Left lung (tissue), 10 donors: ENCODE measurements around the gene IRF8. TPM values are rescaled to one million over a fixed set of nuclear protein-coding genes. Genes with fewer than 3 reads are reported as not detected.

Experiments used
- ATAC-seq: fragments of 200-7000 bp; cut with Tn5 transposase; one replicate; pipeline ENCODE4 v1.9.1; 2020; ENCODE audit warnings: moderate library complexity
- DNase-seq, 4 donors: peaks; one replicate each; pipeline ENCODE4 v3.0.0-alpha.2; 2013 to 2020
- H3K27ac ChIP-seq, 2 donors: fragments of 200-600 bp; sonication (generic) in 1 of 2; one replicate each; pipeline versions ENCODE4 v1.5.0 to v1.8.0; 2020 to 2021
- H3K27me3 ChIP-seq, 2 donors: fragments of 200-600 bp; sonication (generic) in 1 of 2; one replicate each; pipeline versions ENCODE4 v1.5.0 to v1.8.0; 2020 to 2021
- H3K36me3 ChIP-seq, 2 donors: fragments of 200-600 bp; sonication (generic) in 1 of 2; one replicate each; pipeline versions ENCODE4 v1.5.0 to v1.8.0; 2020 to 2021
- H3K4me1 ChIP-seq, 2 donors: fragments of 200-600 bp; one replicate each; pipeline ENCODE4 v1.8.0; 2021
- H3K4me3 ChIP-seq, 2 donors: fragments of 200-600 bp; sonication (generic) in 1 of 2; one replicate each; pipeline versions ENCODE4 v1.5.0 to v1.8.0; 2020 to 2021; ENCODE audit warnings: mild to moderate bottlenecking in 1 of 2
- H3K9me3 ChIP-seq, 2 donors: fragments of 200-600 bp; sonication (generic) in 1 of 2; one replicate each; pipeline versions ENCODE4 v1.5.0 to v1.8.0; 2020 to 2021
- intact Hi-C, 2 donors: fragments of 100-400 bp; cut with DNase I; formaldehyde crosslinking; loops; one replicate each; pipeline versions ENCODE4 v1.11.2 to v1.14.2; 2022
- polyA plus RNA-seq, 6 donors: library from polyadenylated mRNA; unstranded; fragments of 120-200 nt; gene quantifications; one replicate each; pipeline ENCODE4 v1.2.1, GENCODE V29; 2013; ENCODE audit not compliant: insufficient read length in 6 of 6
- total RNA-seq, 2 donors: library from RNA; stranded (reverse); fragmentation: NEBNext Ultra II Directional; extraction: Animal tissue kit (Norgen Biotek cat#: 25700); gene quantifications; one replicate each; pipeline ENCODE4 v1.2.1, GENCODE V29; 2021
- TF ChIP-seq, protein P1 (sequence below), 2 donors: fragments of 200-600 bp; sonication (generic) in 1 of 2; IDR thresholded peaks; one replicate each; pipeline versions ENCODE4 v1.5.0 to v1.8.0; 2021; ENCODE audit warnings: antibody characterized with exemption in 2 of 2
- donor health status: DM: no; HTN: yes; CAD: no.
- donor health status: DM: no; HTN: no; CAD: no.

The IRF8 gene
- total and polyA plus RNA-seq, 8 donors, result 9.8 to 33.6 (median 15.2) TPM

DNA sequence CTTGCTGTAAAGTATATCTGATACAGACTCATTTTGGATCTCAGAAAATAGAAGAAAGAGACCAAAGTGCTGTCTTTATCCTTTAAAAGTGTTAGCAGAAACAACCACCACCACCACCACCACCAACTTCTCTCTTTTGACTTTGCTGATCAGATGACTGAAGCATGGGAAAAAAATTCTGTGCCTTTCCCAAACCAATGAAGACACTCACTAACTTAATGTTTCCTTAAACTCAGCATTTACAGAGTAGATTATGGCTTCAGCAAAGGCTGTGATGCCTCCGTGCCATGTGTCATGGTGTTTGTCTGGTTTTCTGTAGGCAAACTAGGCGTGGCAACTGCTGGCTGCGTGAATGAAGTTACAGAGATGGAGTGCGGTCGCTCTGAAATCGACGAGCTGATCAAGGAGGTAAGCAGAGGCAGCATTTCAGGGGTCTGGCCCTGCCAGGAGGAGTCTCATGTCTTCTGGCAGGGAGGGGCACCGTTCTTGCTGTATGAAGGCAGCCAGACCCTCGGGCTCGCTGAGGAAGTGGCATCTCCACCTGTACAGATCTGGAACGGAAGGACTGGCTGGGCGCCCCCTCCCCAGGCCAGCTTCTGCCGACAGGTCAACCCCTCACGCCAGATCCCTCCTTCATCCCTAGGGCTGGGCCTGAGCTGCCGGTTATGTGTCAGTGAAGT, 12.4 kb downstream of the IRF8 start:
- TF ChIP-seq, protein P1, sequence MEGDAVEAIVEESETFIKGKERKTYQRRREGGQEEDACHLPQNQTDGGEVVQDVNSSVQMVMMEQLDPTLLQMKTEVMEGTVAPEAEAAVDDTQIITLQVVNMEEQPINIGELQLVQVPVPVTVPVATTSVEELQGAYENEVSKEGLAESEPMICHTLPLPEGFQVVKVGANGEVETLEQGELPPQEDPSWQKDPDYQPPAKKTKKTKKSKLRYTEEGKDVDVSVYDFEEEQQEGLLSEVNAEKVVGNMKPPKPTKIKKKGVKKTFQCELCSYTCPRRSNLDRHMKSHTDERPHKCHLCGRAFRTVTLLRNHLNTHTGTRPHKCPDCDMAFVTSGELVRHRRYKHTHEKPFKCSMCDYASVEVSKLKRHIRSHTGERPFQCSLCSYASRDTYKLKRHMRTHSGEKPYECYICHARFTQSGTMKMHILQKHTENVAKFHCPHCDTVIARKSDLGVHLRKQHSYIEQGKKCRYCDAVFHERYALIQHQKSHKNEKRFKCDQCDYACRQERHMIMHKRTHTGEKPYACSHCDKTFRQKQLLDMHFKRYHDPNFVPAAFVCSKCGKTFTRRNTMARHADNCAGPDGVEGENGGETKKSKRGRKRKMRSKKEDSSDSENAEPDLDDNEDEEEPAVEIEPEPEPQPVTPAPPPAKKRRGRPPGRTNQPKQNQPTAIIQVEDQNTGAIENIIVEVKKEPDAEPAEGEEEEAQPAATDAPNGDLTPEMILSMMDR (IDR thresholded peaks at IDR 0.05), result no peak
- Histone ChIP-seq H3K36me3 (peaks cover 0 to 25% of the 10 kb centered on the region in 2 donors), H3K27ac (peak overlapping the region in 1 of 2 donors; percentile 28), H3K4me1 (peaks cover 3 to 95% of the 10 kb centered on the region in 2 donors), H3K27me3 (no peaks in the 10 kb centered on the region), H3K9me3 (no peaks in the 10 kb centered on the region), H3K4me3 (no peak overlapping the region)
- DNase-seq (no peak), ATAC-seq (no peak)
- intact Hi-C loops, result no loop called here

DNA sequence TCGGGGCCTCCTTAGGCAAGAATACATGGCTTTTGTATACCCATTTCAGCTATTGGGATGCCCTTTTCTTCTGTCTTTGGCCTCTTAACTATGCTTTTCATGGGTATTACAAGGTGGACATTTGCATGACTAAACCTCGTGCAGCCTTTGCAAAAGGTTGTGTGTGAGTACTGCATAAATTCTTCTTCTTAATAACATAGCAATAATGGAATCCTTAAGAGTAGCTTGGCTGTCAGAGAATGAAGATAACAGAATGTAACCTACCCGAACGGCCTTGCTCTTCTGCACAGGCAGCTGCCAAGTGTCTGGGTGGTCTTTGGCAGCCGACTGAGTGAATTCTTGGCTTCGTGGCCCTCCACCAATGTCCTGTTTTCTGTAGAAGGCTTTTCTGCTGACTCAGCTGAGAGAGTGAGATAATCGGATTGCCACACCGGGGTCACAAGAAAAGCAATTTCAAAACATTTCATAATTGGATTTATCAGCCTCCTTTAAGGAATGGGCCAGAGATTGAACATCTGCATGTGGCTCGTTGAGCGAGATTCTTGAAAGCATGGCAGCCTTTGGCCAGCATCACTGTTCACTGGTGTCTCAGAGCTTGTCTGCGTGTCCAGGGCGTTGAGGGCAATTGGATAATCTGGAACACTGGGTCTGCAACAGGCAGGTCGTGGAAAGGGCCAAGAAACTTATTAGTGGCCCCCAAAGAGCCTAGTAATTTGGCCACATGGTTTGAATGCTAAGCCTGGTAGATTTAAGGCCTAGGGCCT, 13.4 kb downstream of the IRF8 start:
- peak overlapping the region in 1 of 2 donors; percentile 28 for H3K27ac ChIP-seq
- H3K9me3 ChIP-seq, result no peaks in the 10 kb centered on the region
- H3K36me3 ChIP-seq, result peaks cover 0 to 22% of the 10 kb centered on the region in 2 donors
- DNase-seq, result peak in 2 of 4 donors; percentile 89 to 94
- no peaks in the 10 kb centered on the region for H3K27me3 ChIP-seq
- peak; percentile 9 for ATAC-seq
- intact Hi-C loops, result no loop called here
- no peak overlapping the region for H3K4me3 ChIP-seq
- H3K4me1 ChIP-seq, result peaks cover 3 to 97% of the 10 kb centered on the region in 2 donors
- TF ChIP-seq, protein P1 (IDR thresholded peaks at IDR 0.05), result no peak

DNA sequence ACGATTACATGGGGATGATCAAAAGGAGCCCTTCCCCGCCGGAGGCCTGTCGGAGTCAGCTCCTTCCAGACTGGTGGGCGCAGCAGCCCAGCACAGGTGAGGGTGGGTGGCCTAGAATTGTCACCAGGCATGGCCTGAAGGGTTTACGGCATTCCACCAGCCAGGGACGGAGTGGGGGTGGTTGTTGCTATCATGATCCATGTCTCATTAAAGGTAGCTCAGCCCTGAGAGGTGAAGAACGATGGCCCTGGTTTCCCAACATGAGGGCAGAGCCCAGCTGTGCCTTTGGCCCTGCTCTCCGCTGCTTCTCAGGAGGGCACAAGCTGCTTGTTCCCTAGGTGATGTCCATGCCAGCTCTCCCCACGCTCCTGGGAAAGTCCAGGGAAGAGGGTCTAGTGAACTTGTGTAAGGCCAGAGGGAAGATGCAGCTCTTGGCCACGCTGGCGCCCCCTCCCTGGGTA, 14.2 kb downstream of the IRF8 start:
- Histone ChIP-seq H3K27ac (peak overlapping the region in 1 of 2 donors; percentile 13), H3K36me3 (peaks cover 0 to 22% of the 10 kb centered on the region in 2 donors), H3K27me3 (no peaks in the 10 kb centered on the region), H3K4me3 (no peak overlapping the region), H3K9me3 (no peaks in the 10 kb centered on the region), H3K4me1 (peaks cover 3 to 90% of the 10 kb centered on the region in 2 donors)
- TF ChIP-seq, protein P1 (IDR thresholded peaks at IDR 0.05), result no peak
- no peak for DNase-seq
- no peak for ATAC-seq
- intact Hi-C loops, result no loop called here

DNA sequence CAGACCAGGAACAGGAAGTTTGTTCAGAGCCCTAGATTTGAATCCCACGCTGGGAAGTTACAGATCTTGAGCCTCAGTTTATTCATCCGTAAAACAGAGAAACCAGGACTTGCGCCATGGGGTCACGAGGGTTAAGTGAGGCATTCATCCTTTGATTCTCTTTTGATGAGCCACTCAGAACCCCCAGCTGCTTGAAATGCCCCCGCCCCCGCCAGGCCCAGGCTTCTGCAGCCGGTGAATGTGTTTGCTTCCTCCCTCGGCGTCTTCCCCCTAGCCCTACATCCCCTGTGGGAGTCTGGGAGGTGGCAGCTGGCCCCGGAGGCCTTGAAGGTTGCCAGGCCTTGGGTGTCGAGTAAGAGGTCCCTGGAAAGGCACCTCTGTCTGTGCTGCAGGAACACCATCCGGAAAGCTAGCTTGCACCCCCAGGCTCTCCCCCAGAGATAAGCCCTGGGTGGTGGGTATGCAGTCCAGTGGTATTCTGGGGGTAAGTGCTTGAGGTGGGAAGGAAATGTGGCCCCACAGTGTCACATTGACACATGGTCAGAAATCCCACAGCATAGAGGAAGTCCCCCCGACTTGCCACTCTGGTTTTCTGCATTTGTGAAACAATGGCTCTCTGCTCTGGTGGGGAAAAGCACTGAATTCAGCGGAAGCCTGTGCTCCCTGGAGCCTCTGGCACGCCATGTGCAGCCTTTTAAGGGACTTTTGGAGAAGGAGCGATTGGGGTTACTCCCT, 14.9 kb downstream of the IRF8 start:
- TF ChIP-seq, protein P1 (IDR thresholded peaks at IDR 0.05), result no peak
- Histone ChIP-seq H3K27ac (peak overlapping the region in 1 of 2 donors; percentile 13), H3K4me1 (peaks cover 3 to 83% of the 10 kb centered on the region in 2 donors), H3K27me3 (no peaks in the 10 kb centered on the region), H3K9me3 (no peaks in the 10 kb centered on the region), H3K4me3 (no peak overlapping the region), H3K36me3 (peaks cover 0 to 29% of the 10 kb centered on the region in 2 donors)
- intact Hi-C loops, result no loop called here
- peak; percentile 8 for ATAC-seq
- DNase-seq, result no peak
